Tibial nerve (tissue), 4 donors: Measurements from ENCODE around the gene PRKAR1A.

Experiments used
- EP300 ChIP-seq, 2 donors: sonication (generic); formaldehyde crosslinking; IDR thresholded peaks; one replicate each; pipeline ENCODE4 v1.6.1; 2017; ENCODE audit warnings: antibody characterized with exemption in 2 of 2, mild to moderate bottlenecking in 1 of 2
- POLR2A ChIP-seq, 2 donors: fragments of 450-650 bp; IDR thresholded peaks; one replicate each; pipeline ENCODE4 v1.6.1; 2017; ENCODE audit warnings: antibody characterized with exemption in 2 of 2, mild to moderate bottlenecking in 2 of 2, moderate library complexity in 2 of 2
- TF ChIP-seq, protein P1 (sequence below), 5 experiments: fragments of 200-600 bp in 3 of 5; fragments of 450-650 bp in 2 of 5; sonication (generic) in 3 of 5; IDR thresholded peaks; one replicate each; pipeline ENCODE4 v1.5.1; 2016 to 2019; ENCODE audit warnings: antibody characterized with exemption in 5 of 5, mild to moderate bottlenecking in 3 of 5, moderate library complexity in 2 of 5

DNA sequence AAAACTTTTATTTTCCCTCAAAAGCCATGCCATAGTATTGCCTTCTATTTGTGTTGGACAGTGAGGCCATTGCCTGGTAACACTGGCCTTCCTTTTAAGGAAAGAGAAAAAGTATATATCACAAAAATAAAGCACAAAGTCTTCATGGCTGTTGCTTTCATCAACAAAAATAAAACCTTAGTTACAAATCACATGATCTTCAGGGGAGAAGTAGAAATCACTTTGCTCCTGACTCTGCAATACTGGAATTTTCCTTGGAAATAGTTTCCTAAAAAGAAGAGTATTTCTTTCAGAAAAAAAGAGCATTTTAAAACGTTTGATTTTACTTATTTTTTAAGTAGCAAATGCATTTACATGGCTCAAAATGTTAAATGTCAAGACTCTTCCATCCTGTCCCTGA, 47.1 kb downstream of the PRKAR1A start:
- TF ChIP-seq, protein P1, sequence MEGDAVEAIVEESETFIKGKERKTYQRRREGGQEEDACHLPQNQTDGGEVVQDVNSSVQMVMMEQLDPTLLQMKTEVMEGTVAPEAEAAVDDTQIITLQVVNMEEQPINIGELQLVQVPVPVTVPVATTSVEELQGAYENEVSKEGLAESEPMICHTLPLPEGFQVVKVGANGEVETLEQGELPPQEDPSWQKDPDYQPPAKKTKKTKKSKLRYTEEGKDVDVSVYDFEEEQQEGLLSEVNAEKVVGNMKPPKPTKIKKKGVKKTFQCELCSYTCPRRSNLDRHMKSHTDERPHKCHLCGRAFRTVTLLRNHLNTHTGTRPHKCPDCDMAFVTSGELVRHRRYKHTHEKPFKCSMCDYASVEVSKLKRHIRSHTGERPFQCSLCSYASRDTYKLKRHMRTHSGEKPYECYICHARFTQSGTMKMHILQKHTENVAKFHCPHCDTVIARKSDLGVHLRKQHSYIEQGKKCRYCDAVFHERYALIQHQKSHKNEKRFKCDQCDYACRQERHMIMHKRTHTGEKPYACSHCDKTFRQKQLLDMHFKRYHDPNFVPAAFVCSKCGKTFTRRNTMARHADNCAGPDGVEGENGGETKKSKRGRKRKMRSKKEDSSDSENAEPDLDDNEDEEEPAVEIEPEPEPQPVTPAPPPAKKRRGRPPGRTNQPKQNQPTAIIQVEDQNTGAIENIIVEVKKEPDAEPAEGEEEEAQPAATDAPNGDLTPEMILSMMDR (IDR thresholded peaks at IDR 0.05) = no peak
- TF ChIP-seq POLR2A (IDR thresholded peaks at IDR 0.05) (no peak), EP300 (IDR thresholded peaks at IDR 0.05) (no peak)
